Islet of Langerhans (tissue), 1 donor: Measurements from ENCODE around the gene WDR73.

ENCODE experiments used
- FAIRE-seq: peaks from one replicate; lab custom pipeline; 2011; peaks lifted over from hg19 to GRCh38; lab: Jason Lieb, UNC

The WDR73 gene

DNA sequence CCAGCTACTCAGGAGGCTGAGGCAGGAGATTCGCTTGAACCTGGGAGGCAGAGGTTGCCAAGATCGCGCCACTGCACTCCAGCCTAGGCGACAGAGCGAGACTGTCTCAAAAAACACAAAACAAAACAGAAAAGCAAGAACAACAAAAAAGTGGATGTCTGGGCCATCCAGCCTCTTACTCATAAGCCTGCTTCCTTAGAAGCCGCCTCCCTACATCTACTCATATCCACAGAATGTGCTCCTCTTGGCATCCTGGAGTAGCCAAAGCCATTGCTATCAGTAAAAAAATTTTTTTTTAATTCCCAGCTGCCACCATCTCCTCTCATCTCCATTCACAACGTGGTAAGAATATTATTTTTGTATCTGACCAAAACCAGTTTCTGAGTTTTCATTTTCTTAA, 42.5 kb downstream of the WDR73 start:
- FAIRE-seq: no peak

GRCh38 chr15:84609818-84610525, 44.1 kb downstream of the WDR73 start:
- no peak for FAIRE-seq

- FAIRE-seq: no peak
These were observed 45.3 kb downstream of the WDR73 start for GRCh38 chr15:84608707-84609284.

DNA sequence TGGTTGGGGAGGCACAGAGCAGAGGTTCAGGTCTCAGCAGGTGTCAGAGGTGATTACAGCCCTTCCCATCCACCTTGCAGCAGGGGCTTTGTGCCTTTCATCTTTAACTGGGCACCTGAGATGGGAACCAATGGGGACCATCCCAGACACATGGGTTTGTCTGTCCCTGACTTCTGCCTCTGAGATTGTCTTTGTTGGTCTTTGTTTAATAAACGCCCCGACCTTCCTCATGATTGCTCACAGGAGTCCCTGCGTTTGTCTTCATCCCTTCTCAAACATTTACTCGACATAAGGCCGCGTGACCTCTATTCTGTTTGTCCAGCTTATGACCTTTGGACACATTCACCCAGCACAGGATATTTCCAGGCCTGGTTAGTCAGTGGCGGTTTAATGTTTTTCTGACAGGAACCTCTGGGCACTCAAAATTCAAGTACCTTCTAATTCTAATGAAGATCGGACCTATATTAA, 47.4 kb downstream of the WDR73 start:
- FAIRE-seq: no peak

GRCh38 chr15:84605554-84605882, 48.6 kb downstream of the WDR73 start:
- FAIRE-seq: no peak

DNA sequence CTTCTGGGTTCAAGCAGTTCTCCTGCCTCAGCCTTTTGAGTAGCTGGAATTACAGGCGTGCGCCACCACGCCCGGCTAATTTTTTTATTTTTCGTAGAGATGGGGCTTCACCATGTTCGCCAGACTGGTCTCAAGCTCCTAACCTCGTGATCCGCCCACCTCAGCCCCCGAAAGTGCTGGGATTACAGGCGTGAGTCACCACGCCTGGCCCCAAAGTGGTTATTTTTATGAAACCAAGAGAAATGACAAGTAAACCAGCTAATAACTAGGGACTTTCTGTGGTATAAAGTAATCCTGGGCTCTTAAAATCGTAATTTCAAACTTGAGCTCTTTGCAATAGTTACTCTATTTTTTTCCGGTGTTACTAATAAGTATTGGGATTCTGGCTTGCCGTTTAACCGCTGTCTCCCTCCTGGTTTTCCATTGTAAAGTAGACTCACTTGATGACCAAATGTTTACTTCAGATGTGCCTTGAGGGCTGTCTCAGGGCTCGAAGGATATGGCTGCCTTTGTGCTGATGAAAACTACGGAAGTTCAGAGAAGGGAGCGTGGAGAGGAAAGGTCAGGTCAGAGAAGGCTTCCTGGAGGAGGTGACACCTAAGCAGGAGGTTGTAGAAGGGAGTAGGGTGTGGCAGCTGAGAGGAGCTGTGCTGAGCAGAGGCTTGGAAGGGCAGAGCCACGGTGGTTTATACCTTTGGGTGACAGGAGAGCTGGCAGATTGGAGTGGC, 49.1 kb downstream of the WDR73 start:
- no peak for FAIRE-seq

DNA sequence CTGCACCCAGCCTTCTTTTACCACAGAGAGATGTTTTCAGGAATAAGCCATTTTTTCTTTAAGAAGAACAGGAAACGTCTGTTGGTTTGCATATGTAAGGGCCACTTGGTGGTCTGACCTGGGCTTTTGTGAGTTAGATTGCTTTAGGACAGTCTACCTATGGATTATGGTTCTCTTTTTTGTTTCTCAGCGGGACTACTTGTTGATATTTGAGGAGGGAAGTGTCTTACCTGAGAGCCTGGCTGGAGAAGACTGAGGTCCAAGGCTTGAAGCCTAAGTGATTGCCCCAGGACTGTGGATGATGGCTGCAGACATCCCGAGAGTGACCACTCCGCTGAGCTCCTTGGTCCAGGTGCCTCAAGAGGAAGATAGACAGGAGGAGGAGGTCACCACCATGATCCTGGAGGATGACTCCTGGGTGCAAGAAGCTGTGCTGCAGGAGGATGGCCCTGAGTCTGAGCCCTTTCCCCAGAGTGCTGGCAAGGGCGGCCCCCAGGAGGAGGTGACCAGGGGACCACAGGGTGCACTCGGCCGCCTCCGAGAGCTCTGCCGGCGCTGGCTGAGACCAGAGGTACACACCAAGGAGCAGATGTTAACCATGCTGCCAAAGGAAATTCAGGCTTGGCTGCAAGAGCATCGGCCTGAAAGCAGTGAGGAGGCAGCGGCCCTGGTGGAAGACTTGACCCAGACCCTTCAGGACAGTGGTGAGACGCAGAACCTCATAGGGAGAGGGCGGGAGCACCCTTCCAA, 50.3 kb downstream of the WDR73 start:
- no peak for FAIRE-seq

GRCh38 chr15:84601555-84601838, 52.6 kb downstream of the WDR73 start:
- no peak for FAIRE-seq

- no peak for FAIRE-seq
These were observed 53.2 kb downstream of the WDR73 start, which contains the start of gene ZSCAN2 for GRCh38 chr15:84600687-84601554. Gene ZSCAN2, plus strand, starts transcription at chr15:84601009. Its CDS starts 2,919 bp downstream, at chr15:84603928.

DNA sequence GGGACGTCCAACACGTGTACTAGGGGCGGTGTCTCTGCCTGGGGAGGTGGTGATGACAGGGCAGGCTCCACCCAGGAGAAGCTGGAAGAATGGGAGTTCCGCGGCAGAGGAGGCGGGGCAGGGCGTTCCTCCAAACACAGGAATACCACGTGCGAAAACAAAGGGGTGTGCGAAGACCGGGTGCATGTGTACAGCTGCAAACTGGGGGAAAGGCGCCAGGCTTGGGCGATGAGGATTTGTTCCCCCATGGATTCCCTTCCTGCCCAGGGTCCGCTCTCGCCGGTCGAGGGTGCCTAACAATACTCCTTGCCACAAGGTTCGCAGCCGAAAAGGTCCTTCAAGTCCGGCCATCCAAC, 53.8 kb downstream of the WDR73 start:
- FAIRE-seq: no peak

GRCh38 chr15:84599906-84600305, 54.2 kb downstream of the WDR73 start:
- FAIRE-seq: no peak

GRCh38 chr15:84598993-84599392, 55.1 kb downstream of the WDR73 start:
- no peak for FAIRE-seq

DNA sequence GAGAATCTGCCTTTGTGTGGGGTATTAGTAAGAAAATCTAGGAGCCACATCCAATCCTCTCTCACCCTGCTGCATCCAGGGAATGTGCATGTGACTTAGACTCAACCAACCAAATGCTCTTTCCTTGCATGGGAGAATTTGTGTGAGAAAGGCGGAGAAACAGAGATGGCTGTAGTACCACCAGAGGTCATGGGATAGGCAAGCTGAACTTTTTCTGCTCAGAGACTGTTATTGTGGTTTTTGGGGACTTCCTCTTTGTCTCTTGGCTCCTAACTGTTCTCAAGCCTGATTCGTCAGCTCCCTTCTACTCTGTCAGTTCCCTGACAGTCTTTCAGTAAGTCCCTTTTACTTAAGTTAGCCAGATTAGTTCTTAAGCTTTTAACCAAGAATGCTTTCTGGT, 55.8 kb downstream of the WDR73 start:
- no peak for FAIRE-seq

- FAIRE-seq: no peak
These were observed 56.8 kb downstream of the WDR73 start for GRCh38 chr15:84597296-84597695.

- FAIRE-seq: no peak
These were observed 58.4 kb downstream of the WDR73 start for GRCh38 chr15:84595660-84596059.

DNA sequence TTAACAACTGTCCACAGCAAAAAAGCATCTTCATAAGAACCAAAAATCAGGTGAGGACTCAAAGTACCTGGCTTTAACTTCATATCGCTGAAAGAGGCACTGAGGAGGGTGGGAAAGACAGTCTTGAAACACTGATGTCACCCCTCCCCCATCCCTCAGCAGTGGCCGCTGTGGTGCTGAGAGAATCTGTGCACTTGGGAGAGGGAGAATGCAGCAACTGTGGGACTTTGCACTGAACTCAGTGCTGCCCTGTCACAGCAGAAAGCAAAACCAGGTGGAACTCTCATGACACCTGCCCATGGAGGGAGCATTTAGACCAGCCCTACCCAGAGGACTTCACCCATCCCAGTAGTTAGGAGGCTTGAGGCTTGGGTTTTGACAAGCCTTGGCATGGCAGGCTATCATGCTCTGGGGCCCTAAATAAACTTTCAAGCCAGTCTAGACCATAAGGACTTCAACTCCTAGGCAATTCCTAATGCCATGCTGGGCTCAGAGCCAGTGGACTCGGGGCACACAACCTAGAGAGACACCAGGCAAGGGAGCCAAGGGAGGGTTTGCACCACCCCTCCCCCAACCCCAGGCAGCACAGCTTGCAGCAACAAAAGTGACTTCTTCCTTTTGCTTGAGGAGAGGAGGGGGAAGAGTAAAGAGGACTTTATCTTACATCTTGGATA, 59.3 kb downstream of the WDR73 start:
- FAIRE-seq: no peak

DNA sequence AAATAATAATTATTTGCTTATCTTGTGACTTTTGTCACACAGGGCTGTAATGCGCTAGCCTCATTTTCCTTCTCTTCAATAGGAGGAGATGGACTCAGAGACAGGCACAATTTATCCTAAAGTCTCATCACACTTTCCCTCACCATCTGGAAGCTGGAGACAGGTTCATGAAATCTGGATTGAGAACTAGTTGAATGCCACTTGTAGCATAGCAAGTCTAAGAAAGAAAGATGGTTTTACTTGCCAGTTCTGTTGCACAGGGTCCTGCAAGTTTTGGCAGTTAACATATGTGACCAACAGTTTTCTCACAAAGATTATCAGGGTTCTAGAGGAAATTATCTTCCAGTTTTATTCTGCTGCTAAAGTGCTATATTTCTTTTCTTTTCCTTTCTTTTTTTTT, 62.3 kb downstream of the WDR73 start:
- FAIRE-seq: no peak

DNA sequence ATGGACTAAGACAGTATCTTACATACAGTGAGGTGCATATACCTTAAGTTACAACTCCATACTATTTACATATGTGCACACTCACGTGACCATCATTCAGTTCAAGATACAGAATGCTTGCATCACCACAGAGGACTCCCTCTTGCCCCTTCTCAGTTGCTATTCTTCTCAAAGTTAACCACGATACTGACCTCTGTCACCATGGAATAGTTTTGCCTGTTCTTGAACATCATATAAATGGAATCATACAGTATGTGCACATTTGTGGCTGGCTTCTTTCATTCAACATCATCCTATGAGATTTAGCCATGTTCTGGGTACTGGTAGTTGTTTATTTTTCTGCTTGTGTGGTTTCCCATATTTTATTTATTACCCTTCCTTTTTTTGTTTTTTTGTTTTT, 63.7 kb downstream of the WDR73 start:
- no peak for FAIRE-seq
